NCI-H1092 (cell line): ENCODE results near the gene STRBP.
"Not testable (repeated sequence)": the region's sequence is repeated elsewhere in the genome, so short reads cannot be mapped to it uniquely, and the experiment has no call there.

Experiments
- DNase-seq: peaks from one replicate; lab custom pipeline; 2025; lab: John Stamatoyannopoulos, UW

STRBP gene

DNA sequence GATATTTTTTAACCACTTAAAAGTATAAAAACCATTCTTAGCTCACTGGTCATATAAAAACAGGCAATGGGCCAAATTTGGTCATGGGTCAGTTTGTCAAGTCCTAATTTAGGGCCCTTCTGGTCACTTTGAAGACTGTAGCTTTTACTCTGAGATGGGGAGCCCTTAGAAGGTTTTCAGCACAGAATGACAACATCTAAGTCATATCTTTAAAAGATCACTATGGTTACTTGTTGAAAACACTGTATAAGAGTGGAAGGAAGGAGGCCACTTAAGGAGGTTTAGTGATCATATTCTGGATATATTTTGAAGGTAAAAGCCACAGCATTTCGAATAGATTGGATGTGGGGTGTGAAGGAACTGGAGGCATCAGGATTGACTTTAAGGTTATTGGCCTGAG, 76.7 kb downstream of the STRBP start:
- no peak for DNase-seq

DNA sequence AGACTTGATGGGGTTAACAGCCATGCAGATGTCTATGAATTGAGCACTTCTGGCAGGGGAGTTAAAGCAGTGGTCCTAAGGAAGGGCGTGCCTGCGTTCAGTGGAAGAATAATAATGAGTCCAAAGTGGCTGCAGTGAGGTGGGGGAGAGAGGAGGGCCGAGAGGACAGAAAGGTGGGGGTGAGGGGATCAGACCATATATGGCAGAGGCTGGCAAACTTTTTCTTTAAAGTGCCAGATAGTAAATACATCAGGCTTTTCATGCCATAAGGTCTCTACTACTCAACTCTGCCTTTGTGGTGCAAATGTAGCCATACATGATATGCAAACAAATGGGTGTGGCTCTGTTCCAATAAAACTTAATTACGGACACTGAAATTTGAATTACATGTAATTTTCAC, 77.1 kb downstream of the STRBP start:
- DNase-seq = no peak

DNA sequence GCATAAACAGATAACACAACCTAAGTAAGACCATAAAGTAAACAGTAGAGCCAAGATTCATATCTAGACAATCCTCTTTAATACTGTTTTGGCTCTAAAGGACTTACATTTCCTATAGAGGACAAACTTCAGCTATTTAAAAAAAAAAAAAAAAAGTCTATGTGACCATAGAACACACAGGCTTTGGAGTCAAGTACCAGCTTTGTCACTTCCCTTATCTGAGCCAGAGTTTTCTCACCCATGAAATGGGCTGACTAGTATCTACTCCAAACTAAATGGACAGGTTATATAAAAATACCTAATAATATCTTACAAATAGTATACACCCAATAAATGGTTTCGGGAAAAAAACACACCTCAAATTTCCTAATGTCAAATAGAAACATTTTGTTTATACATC, 81.3 kb downstream of the STRBP start:
- DNase-seq = no peak

DNA sequence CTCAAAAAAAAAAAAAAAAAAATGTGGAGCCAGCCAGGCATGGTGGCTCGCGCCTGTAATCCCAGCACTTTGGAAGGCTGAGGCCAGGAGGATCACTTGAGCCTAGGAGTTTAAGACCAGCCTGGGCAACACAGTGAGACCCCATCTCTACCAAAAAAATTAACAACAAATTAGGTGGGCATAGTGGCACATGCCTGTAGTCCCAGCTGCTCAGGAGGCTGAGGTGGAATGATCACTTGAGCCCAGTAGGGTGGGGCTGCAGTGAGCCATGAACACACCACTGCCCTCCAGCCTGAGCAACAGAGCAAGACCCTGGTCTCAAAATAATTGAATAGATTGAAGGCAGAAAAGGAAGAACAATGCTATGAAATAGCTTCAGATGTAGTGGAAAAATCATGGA, 82.4 kb downstream of the STRBP start:
- not testable (repeated sequence) for DNase-seq

DNA sequence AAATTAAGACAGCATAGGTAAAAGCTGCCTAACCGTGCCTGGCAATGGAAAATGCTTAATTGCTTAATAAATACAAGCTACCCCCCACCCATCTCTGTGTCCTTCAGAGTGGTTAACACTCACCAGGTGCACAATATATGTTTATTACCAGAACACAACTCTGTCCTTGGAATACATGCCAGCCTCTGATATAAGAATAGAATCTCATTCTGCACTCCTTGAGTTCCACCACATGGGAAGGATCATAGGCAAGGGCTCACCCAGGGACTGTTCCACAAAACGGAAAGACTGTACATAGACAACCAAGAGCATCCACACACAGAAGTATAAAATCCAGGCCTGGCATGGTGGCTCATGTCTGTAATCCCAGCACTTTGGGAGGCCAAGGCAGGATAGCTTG, 91.4 kb downstream of the STRBP start:
- no peak for DNase-seq

DNA sequence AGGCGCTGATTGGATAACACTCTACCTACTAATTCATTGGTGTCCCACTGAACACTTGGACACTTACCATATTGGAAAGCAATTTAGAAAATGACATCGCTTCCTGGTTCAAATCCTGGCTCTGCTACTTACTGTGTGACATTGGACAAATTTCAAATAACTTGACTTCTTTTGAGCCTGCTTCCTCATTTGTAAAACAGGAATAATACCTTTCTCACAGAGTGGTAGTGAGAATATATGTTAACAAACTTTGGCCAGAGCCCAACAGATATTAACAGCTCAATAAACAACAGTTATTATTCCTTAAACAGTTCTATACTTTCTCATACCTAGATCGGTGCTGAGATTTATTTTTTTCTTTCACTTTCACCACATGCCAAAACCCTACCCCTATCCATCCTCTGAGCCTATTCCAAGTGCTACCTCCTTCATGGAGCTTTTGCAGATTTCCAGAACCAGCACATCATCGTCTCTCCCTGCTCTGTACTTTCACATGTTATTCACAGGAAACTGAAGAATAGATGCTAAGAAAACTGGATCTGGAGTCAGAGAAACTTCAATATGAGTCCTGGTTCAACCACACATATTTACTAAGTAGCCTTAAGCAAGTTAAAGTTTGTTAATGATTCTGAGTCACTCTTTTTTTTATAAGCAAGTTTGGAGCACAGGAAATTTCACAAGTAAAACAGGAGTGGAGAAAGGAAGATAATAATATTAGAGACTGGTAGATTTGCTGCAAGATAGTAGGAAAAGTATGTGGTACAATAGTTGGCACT, 92.3 kb downstream of the STRBP start:
- DNase-seq = no peak

DNA sequence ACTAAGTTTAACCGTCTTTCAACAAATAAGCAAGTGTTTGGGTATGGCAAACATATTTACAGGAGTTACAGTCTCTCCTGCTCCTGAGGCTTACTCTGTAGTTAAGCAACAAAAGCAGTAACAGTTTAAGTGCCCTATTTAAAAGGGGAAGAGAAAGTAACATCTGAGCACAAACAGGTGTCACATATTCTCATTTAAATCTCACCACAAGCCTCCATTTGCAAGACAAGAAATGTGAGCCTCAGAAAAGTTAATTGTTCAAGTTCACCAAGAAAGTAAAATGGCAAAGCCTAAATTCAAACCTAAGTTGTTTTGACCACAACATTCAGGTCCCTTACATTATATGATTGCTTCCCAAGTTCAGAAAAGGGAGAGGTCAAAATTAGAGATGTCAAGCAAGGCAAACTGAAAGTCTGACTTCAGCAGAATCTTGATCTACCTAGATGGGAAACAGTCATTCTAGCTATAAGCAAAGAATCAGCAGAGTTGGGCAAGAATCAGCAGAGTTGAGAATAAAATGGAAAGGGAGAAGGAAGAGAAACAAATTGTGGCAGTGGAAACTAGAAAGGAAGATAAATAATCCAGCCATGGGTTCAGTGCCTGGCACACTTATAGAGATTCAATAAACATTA, 93.4 kb downstream of the STRBP start:
- no peak for DNase-seq

DNA sequence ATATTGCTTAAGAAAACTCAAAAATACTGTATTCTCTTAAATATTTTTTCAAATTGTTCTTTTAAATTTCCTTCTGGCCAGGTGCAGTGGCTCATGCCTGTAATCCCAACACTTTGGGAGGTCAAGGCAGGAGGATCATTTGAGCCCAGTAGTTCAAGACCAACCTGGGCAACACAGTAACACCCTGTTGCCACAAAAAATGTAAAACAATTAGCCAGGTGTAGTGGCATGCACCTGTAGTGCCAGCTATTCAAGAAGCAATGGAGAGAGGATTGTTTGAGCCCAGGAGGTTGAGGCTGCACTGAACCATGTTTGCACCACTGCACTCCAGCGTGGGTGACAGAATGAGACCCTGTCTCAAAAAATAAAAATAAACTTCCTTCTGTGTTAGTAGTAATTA, 94.3 kb downstream of the STRBP start:
- DNase-seq = no peak

DNA sequence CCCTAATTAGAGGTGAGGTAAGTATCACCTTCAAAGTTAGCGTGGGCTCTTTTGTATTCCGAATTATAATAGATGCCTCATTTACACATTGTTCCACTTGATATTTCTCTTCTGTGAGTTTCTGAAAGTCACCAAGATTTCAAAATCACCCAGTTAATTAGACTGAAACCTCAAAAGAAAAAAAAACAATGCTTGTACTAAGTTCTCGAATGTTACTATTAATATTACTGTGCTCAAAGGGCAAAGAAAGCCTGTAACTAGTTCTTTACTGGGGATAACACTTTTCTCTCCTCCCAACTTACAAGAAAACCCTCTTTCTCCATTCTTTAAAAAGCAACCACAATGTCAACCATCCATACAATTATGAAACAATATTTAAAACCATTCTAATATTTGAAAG, 98.5 kb downstream of the STRBP start:
- no peak for DNase-seq

DNA sequence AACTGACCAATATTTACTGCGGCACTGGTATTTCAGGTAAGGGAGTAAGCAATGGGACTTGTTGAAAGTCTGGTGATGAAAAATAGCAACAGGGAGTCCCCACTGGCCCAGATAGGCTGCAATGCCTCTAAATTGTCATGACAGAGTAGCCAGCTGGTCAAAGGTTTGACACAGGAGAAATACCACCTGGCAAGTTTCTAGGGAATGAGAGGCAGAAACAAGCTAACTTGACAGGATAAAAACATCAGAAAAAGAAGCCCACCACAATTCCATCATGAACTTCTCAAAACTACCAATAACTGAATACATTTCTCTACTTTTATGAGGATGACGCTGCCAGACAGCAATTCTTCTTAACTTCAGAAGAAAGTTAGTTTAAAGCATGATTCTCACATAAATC, 99.8 kb downstream of the STRBP start:
- DNase-seq = no peak

DNA sequence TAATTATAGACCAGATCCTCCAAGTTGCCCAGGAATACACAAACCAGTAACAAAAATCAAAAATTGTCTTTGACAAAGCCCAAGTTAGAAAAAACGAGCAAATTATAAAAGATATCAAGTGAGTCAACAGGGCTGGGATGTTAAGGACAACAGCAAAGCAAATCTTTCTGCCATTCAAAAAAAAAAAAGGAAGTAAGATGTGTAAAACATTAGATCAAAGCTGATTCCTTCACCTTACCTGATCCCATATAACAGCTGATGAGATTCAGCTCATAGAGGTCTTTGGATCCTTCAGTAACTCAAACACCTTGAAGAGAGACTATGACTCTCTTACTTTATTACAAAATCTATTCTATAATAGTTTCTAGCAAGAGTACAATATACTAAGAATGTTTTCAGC, 100.9 kb downstream of the STRBP start:
- DNase-seq = no peak

DNA sequence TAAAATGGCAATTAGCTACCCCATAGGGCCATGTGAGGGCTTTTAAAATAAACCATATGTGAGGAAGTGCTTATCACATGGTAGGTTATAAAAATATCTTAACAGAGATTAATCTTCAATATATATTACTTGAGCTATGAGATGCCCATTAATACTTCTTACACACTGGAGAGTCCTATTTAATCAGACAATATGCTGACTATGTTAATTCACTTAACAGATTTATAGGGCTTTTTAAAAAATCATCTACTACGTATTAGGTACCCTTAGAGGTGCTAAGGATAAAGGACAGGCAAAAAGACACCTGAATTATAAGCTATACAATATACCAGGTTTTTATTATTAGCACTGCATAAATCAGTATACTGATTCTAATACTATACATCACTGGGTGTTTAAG, 102.6 kb downstream of the STRBP start:
- no peak for DNase-seq

DNA sequence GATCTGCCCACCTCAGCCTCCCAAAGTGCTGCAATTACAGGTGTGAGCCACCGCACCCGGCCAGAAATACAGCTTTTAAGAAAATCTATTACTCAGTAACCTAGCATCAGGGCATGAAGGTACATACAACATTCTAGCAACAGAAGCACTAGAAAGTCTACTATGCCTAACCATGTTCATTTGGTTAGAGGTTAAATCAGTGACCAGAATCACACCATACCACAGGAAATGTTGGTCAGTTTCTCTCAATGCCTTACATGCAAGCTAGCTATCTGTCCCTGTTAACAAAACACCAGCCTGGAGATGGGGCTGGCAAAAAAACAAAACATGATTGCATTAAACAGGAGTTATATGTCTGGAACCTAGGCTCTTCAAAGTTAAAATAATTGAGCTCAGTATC, 104.1 kb downstream of the STRBP start:
- no peak for DNase-seq

DNA sequence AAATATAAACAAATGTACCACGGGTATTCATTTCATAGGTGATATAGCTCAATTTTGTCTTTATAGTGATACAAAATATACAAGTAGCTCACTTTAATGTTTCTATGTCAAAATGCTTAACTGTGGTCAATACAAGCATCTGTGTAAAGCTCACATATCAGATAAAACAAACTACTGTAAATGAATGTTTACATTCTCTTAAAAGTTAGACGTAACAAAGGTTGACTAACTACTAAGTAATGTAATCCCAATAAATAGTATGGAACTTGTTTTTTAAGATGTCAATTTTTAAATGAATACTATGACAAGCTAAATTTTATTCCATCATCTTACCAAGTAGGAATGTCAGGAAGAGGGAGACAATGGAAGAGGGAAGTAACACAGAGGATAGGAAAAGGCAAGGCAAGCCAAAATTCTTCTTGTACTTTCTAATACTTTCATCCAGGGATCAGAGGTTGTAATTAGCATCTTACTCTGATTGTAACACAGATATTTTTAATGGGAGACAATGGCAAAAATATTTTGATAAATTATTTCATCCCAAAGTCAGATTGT, 105.5 kb downstream of the STRBP start:
- DNase-seq = no peak

DNA sequence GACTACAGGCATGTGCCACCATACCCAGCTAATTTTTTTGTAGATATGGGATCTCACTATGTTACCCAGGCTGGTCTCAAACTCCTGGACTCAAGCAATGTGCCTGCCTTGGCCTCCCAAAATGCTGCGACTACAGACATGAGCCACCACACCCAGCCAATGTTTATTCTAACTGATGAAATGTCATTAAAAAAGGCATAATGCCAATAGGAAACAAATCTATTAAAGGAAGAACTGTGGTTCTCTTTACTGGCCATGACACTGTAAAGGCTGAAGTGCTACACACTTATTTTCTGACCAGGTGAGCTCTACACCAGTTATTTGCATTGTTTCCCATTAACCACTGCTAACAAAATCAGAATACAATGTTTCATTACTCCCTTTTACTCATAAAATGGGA, 106.0 kb downstream of the STRBP start:
- no peak for DNase-seq

DNA sequence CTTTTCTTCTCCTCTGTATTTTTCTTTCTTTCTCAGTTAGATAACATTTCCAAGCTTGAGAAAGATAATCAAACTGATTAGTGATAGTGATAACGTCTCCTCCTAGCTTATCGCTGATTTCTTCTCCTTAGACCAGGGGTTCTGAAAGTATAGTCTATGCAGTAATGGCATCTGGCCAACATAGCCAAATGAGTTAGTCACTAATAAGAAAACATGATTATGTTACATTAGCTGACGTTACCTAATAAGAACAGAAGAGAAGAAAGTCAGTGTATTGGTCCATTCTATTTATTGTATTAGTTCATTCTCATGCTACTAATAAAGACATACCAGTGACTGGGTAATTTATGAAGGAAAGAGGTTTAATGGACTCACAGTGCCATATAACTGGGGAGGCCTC, 111.2 kb downstream of the STRBP start:
- DNase-seq = no peak

DNA sequence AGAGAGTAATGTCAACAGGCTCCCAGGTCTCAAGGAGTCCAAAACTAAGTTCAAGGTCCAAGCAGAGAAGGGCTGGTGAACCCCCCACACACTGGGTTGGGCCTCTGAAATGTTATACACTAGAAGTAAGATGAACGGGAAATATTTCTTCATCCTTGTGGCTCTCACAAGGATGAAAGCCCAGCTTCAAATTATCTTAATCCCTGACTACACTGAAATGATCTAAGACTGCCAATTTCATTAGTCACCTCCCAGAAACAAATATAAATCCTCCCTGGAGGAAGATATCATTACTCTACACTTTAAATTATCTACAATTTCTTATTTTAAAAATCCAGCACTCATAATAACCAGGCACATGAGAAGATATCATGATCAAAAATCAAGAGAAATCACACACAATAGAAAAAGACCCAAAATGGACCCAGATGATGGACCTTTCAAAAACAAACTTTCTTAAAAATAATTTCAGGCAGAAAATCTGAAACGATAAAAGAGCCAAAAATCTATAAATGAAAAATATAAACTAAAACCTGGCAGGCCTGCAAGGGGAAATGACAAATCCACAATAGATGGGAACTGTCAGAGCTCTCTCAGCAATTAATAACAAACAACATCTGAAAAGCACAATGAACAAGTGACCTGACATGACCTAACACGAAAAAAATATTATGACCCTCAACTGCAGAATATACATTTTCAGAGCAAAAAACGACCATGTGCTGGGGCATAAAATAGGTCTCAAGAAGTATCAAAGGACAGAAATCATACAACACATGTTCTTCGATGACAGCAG, 117.5 kb downstream of the STRBP start:
- no peak for DNase-seq

DNA sequence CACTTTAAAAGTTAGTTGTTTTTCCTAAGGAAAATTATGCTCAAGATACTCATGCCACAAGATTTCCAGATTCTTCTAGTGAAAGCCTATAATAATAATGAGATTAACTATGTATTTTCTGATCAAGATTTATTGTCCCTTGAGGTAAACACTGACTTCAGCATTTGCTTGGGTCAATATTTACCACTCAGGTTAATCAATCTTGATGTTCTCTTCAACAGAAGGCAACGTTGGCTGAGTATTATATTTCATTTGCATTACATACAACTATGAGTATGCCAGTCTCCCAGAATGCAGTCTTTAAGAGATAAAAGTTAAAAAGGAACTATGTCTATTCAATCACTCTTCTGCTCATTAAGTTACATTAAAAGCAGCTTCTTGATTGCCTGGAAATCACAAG, 119.3 kb downstream of the STRBP start:
- no peak for DNase-seq

DNA sequence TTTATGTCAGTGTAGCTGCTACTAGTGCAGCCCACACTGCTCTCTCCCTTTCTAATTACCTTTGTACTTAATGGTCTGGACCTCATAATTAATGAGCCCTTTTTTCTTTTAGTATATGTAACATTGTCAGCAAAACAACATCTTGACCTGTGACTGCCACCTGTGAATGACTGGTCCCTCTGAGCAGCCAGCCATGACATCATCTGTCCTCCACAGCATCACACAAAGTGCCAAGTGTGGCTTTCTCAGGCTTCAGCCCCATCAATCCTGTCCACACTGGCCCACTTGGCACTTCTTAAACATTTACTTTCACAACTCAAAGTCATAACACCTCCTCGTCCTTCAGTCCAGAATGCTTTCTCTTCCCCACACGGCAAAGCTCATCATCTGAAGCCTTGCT, 130.2 kb downstream of the STRBP start:
- no peak for DNase-seq

DNA sequence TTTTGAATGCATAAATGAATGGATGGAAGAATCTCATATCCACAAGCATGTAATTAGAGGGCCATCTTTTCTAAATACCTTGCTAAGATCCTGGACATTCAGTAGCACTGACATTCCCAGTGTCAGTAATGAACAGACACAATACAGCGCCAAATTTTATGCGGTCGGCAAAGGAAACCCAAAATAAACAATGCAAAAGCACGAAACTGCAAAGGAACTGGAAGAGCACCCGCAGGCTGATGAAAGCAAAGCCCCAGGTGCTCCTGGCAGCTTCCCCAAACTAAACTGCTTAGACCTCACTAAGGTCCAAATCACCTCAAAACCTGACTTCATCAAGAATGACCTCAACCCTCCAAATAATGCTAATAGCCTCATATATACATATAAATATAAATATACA, 133.0 kb downstream of the STRBP start:
- no peak for DNase-seq

DNA sequence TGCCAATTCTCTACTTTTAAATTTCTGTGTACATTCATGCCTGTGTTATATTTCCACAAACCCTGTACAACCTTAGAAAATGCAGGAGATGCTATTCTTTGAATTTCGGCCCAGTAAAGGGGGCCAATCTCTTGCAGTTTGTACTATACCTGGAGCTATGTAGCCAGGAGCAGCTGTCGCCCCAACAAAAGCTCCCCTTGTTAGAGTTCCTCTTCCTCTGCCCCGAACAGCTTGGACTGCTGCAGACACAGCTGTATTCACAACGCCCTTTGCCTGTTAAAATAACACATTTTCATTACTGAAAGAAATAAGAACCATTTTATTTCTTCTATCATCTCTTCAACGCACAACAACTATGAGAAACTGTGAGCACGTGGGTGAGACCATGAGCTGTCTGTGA, 135.7 kb downstream of the STRBP start:
- no peak for DNase-seq

DNA sequence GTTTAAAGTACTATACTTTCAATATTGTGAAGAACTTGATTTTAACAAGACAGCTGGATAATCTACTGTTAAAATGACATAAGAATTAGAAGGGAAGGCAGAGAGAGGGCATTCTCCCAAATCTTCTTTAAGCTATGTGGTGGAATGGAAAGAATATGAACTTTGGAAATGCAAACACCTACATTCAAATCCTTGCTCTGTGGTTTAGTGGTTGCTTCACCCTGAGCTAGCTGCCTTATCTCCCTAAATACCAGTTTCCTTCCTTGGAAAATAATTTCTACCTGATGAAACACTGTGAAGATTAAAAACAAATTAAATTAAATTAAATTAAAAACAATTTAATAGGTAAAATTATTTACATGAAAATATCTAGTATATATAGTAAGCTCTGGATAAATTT, 136.4 kb downstream of the STRBP start:
- no peak for DNase-seq

DNA sequence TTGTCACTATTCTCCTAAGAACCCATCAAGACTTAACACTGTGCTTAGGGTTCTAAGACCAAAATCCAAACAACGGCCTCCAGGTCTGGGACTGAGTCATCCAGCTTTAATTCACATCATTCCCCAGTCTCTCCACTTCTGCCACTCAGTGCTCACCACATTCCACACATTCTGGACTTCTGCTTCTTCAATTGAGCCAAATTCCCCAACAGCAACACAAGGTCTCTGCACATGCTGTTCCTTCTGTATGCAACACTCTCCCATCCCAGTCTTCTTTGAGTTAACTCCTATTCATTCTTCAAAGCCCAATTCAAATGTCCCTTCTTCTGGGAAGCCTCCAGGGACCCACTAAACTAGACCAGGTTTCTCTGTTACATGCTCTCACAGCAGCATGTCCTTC, 137.1 kb downstream of the STRBP start:
- DNase-seq = no peak
